T-cell (primary cell): Measurements from ENCODE around the gene BIRC2. TPM values are rescaled to one million over a fixed set of nuclear protein-coding genes. Genes with fewer than 3 reads are reported as not detected.

Experiments used
- ATAC-seq, 4 experiments: fragments of 200-7000 bp in 3 of 4; fragments of 150-1000 bp in 1 of 4; cut with Tn5 transposase; replicated peaks in 1 of 4; 1 replicate in 3 of 4; 2 replicates in 1 of 4; pipeline ENCODE4 v1.10.0; 2021; ENCODE audit warnings: moderate library complexity in 3 of 4, mild to moderate bottlenecking in 2 of 4, moderate number of reproducible peaks in 1 of 4
- CTCF ChIA-PET, 2 donors: fragments of 300-600 bp; sonication (Branson Sonifier 250); formaldehyde crosslinking; loops; one replicate each; lab custom pipeline; 2022; ENCODE audit warnings: antibody characterized with exemption in 2 of 2; lab: Charles Lee
- POLR2A ChIA-PET, 2 donors: fragments of 300-600 bp; sonication (Branson Sonifier 250); formaldehyde crosslinking; loops; one replicate each; lab custom pipeline; 2022; ENCODE audit warnings: antibody characterized with exemption in 2 of 2; lab: Charles Lee
- DNase-seq, 35 experiments: peaks; one replicate each; pipeline versions ENCODE4 v3.0.0 to v3.0.0-alpha.2; 2013 to 2023
- H3K27ac ChIP-seq: one replicate; pipeline ENCODE4 v1.5.1; 2013; ENCODE audit warnings: low read length
- H3K27me3 ChIP-seq, 2 experiments: replicated peaks in 1 of 2; 1 replicate in 1 of 2; 2 replicates in 1 of 2; pipeline versions ENCODE4 v1.6.1 to v1.7.0; 2013; ENCODE audit warnings: low read length in 1 of 2, mixed read lengths in 1 of 2; ENCODE audit not compliant: control insufficient read depth in 2 of 2, insufficient read depth in 2 of 2; ENCODE audit errors: extremely low read depth in 1 of 2
- H3K36me3 ChIP-seq, 2 donors: 1 replicate in 1 of 2; 2 replicates in 1 of 2; pipeline versions ENCODE4 v1.6.1 to v1.7.0; 2013; ENCODE audit warnings: low read length in 1 of 2; ENCODE audit not compliant: control insufficient read depth in 2 of 2, insufficient read depth in 1 of 2; ENCODE audit errors: extremely low read depth in 1 of 2
- H3K4me1 ChIP-seq, 2 experiments: 1 replicate in 1 of 2; 2 replicates in 1 of 2; pipeline versions ENCODE4 v1.6.1 to v1.7.0; 2013; ENCODE audit warnings: low read length in 2 of 2, mixed read lengths in 1 of 2; ENCODE audit not compliant: insufficient read depth in 2 of 2, control insufficient read depth in 1 of 2; ENCODE audit errors: extremely low read depth in 1 of 2
- H3K4me3 ChIP-seq, 2 donors: 1 replicate in 1 of 2; 2 replicates in 1 of 2; pipeline versions ENCODE4 v1.5.1 to v1.7.0; 2013; ENCODE audit warnings: mild to moderate bottlenecking in 2 of 2, low read length in 1 of 2, moderate library complexity in 1 of 2; ENCODE audit not compliant: control insufficient read depth in 1 of 2; ENCODE audit errors: extremely low read depth in 1 of 2
- H3K9me3 ChIP-seq: 2 replicates; pipeline ENCODE4 v1.7.0; 2013
- H3K27ac Mint-ChIP-seq, 2 donors: one replicate each; pipeline ENCODE4 v1.8.0; 2020 to 2021; ENCODE audit warnings: mild to moderate bottlenecking in 2 of 2, mixed read lengths in 2 of 2
- H3K27me3 Mint-ChIP-seq, 2 donors: one replicate each; pipeline ENCODE4 v1.8.0; 2021 to 2022; ENCODE audit warnings: mixed read lengths in 2 of 2
- H3K36me3 Mint-ChIP-seq: one replicate; pipeline ENCODE4 v1.8.0; 2021; ENCODE audit warnings: mixed read lengths
- H3K4me1 Mint-ChIP-seq, 3 donors: one replicate each; pipeline ENCODE4 v1.8.0; 2020 to 2022; ENCODE audit warnings: mixed read lengths in 3 of 3, mild to moderate bottlenecking in 1 of 3
- H3K4me3 Mint-ChIP-seq, 3 donors: one replicate each; pipeline ENCODE4 v1.8.0; 2020 to 2022; ENCODE audit warnings: mild to moderate bottlenecking in 3 of 3, mixed read lengths in 3 of 3, moderate library complexity in 3 of 3
- H3K9me3 Mint-ChIP-seq, 3 donors: one replicate each; pipeline ENCODE4 v1.8.0; 2020 to 2022; ENCODE audit warnings: mixed read lengths in 3 of 3
- WGBS: methylation state at CpG from one replicate; pipeline ENCODE4 v1.1.5; 2013; ENCODE audit warnings: missing lambda C conversion rate; ENCODE audit not compliant: insufficient coverage; 5-methylcytosine and 5-hydroxymethylcytosine counted together
- total RNA-seq, 35 experiments: library from RNA in 6 of 35; stranded (reverse) in 6 of 35; fragments of 120-200 nt in 1 of 35; gene quantifications; one replicate each; pipeline versions ENCODE4 v1.2.1 to v1.2.4 and lab custom pipeline; 2013 to 2026

Gene BIRC2
- total RNA-seq, 5 donors from 2014 or later (not counting 1 experiment from before 2014, with no cell fraction given), result 53.3 to 100 (median 60.8) TPM

- Mint-ChIP-seq H3K27me3 (no peaks in the 10 kb centered on the region), H3K36me3 (peaks cover 16% of the 10 kb centered on the region), H3K9me3 (peaks cover 5 to 19% (median 18%) of the 10 kb centered on the region in 3 donors), H3K4me3 (peak overlapping the region; percentile 37 to 60 (median 49)), H3K4me1 (peaks cover 61 to 78% (median 65%) of the 10 kb centered on the region in 3 donors), H3K27ac (peak overlapping the region; percentile 95 to 97)
- ChIA-PET POLR2A (interaction anchor here (0.6 to 2.7 kb wide), 5 partner anchors 10 to 53 kb away, joined by 3 to 11 read pairs (median 4); no protein-coding TSS in a partner anchor), CTCF (interaction anchor here (0.6 to 4.3 kb wide), 12 partner anchors 10 to 38 kb away, joined by 3 to 53 read pairs (median 4); no protein-coding TSS in a partner anchor)
- Histone ChIP-seq H3K27me3 (no peaks in the 10 kb centered on the region), H3K27ac (peak overlapping the region; percentile 90), H3K4me3 (no peak overlapping the region), H3K36me3 (peaks cover 0 to 3% of the 10 kb centered on the region in 2 donors), H3K4me1 (peaks cover 30 to 41% of the 10 kb centered on the region in 2 experiments), H3K9me3 (no peaks in the 10 kb centered on the region)
- ATAC-seq, result peak; percentile 44 to 66 (median 60)
- WGBS, result 80% methylated on average over 2 of the region's 5 CpGs
- peak in 3 of 35 experiments; percentile 22 to 64 (median 49) for DNase-seq
Measured at GRCh38 chr11:102306048-102306597, 40.9 kb upstream of the BIRC2 start.

GRCh38 chr11:102306817-102307726, 39.9 kb upstream of the BIRC2 start:
- peak in 32 of 35 experiments; percentile 23 to 81 (median 60) for DNase-seq
- no peak overlapping the region for H3K4me3 ChIP-seq
- H3K9me3 ChIP-seq, result no peaks in the 10 kb centered on the region
- Mint-ChIP-seq H3K36me3 (peaks cover 9% of the 10 kb centered on the region), H3K27ac (peak overlapping the region; percentile 95 to 97), H3K27me3 (no peaks in the 10 kb centered on the region), H3K4me1 (peaks cover 54 to 76% (median 60%) of the 10 kb centered on the region in 3 donors), H3K4me3 (peak overlapping the region; percentile 29 to 60 (median 49)), H3K9me3 (peaks cover 4 to 12% (median 11%) of the 10 kb centered on the region in 3 donors)
- no peaks in the 10 kb centered on the region for H3K27me3 ChIP-seq
- WGBS, result no CpG with 5 or more reads among the region's 9 CpGs
- peaks cover 0 to 3% of the 10 kb centered on the region in 2 donors for H3K36me3 ChIP-seq
- POLR2A ChIA-PET, result interaction anchor here (0.5 to 2.7 kb wide), 6 partner anchors 9 to 1672 kb away, joined by 3 to 11 read pairs (median 4); no protein-coding TSS in a partner anchor
- peaks cover 30 to 40% of the 10 kb centered on the region in 2 experiments for H3K4me1 ChIP-seq
- peak; percentile 81 to 85 (median 83) for ATAC-seq
- CTCF ChIA-PET, result interaction anchor here (0.7 to 4.3 kb wide), 9 partner anchors 9 to 19 kb away, joined by 3 to 53 read pairs (median 5); no protein-coding TSS in a partner anchor
- peak overlapping the region; percentile 90 for H3K27ac ChIP-seq

- Histone ChIP-seq H3K4me3 (no peak overlapping the region), H3K36me3 (peaks cover 0 to 1% of the 10 kb centered on the region in 2 donors), H3K27ac (peak overlapping the region; percentile 90), H3K4me1 (peaks cover 30 to 35% of the 10 kb centered on the region in 2 experiments), H3K27me3 (no peaks in the 10 kb centered on the region), H3K9me3 (no peaks in the 10 kb centered on the region)
- Mint-ChIP-seq H3K27ac (no peak overlapping the region), H3K9me3 (peaks cover 4 to 12% (median 11%) of the 10 kb centered on the region in 3 donors), H3K4me3 (peak overlapping the region in 1 of 3 donors; percentile 60), H3K27me3 (no peaks in the 10 kb centered on the region), H3K4me1 (peaks cover 59 to 77% (median 61%) of the 10 kb centered on the region in 3 donors), H3K36me3 (peaks cover 9% of the 10 kb centered on the region)
- ChIA-PET POLR2A (interaction anchor here (0.5 to 2.7 kb wide), 4 partner anchors 9 to 1671 kb away, joined by 3 to 11 read pairs (median 4); no protein-coding TSS in a partner anchor), CTCF (interaction anchor here in 1 of 2 donors (0.7 to 4.3 kb wide), 5 partner anchors 9 to 19 kb away, joined by 3 to 53 read pairs (median 7); no protein-coding TSS in a partner anchor)
- no peak for ATAC-seq
- DNase-seq, result no peak
Measured at GRCh38 chr11:102307727-102308038, 39.3 kb upstream of the BIRC2 start.

GRCh38 chr11:102309621-102310541, 37.1 kb upstream of the BIRC2 start:
- peaks cover 62 to 79% (median 64%) of the 10 kb centered on the region in 3 donors for H3K4me1 Mint-ChIP-seq
- H3K4me1 ChIP-seq, result peaks cover 27 to 43% of the 10 kb centered on the region in 2 experiments
- H3K9me3 ChIP-seq, result no peaks in the 10 kb centered on the region
- H3K27ac Mint-ChIP-seq, result peak overlapping the region; percentile 27 to 58
- H3K36me3 ChIP-seq, result no peaks in the 10 kb centered on the region
- no peak overlapping the region for H3K4me3 ChIP-seq
- no peaks in the 10 kb centered on the region for H3K27me3 Mint-ChIP-seq
- H3K9me3 Mint-ChIP-seq, result no peaks in the 10 kb centered on the region
- no peaks in the 10 kb centered on the region for H3K36me3 Mint-ChIP-seq
- no peak for DNase-seq
- no peak overlapping the region for H3K4me3 Mint-ChIP-seq
- ChIA-PET POLR2A (interaction anchor here (0.5 to 0.6 kb wide), 2 partner anchors 33 to 393 kb away, joined by 4 to 6 read pairs; no protein-coding TSS in a partner anchor), CTCF (interaction anchor here (0.9 to 3.1 kb wide), 5 partner anchors 8 to 32 kb away, joined by 3 to 14 read pairs (median 11); no protein-coding TSS in a partner anchor)
- 94% methylated on average over 15 of the region's 25 CpGs for WGBS
- no peaks in the 10 kb centered on the region for H3K27me3 ChIP-seq
- no peak overlapping the region for H3K27ac ChIP-seq
- ATAC-seq, result no peak

GRCh38 chr11:102312667-102313066, 34.3 kb upstream of the BIRC2 start:
- peak in 1 of 35 experiments; percentile 42 for DNase-seq
- H3K4me3 ChIP-seq, result peak overlapping the region in 1 of 2 donors; percentile 26
- no peak for ATAC-seq
- Mint-ChIP-seq H3K4me3 (peak overlapping the region; percentile 59 to 65 (median 60)), H3K9me3 (no peaks in the 10 kb centered on the region), H3K27me3 (no peaks in the 10 kb centered on the region), H3K4me1 (peaks cover 58 to 75% (median 59%) of the 10 kb centered on the region in 3 donors), H3K27ac (peak overlapping the region; percentile 93 to 94), H3K36me3 (no peaks in the 10 kb centered on the region)
- ChIA-PET POLR2A (no interaction called here), CTCF (interaction anchor here (0.6 to 3.1 kb wide), 5 partner anchors 17 to 73 kb away, joined by 3 to 14 read pairs (median 3); no protein-coding TSS in a partner anchor)
- WGBS, result no CpG with 5 or more reads among the region's 2 CpGs
- no peaks in the 10 kb centered on the region for H3K36me3 ChIP-seq
- H3K9me3 ChIP-seq, result no peaks in the 10 kb centered on the region
- peak overlapping the region; percentile 95 for H3K27ac ChIP-seq
- H3K27me3 ChIP-seq, result no peaks in the 10 kb centered on the region
- H3K4me1 ChIP-seq, result peaks cover 10 to 33% of the 10 kb centered on the region in 2 experiments
